Dendritic cell treated with granulocyte-macrophage colony-stimulating factor and Interleukin-4, amounts not matched to agents 40 ng/mL and 50 ng/mL, for 4 days (primary cell): ENCODE results near the gene TESMIN.

ENCODE experiments used
- H3K27ac Mint-ChIP-seq: one replicate; pipeline ENCODE4 v1.8.0; 2022; ENCODE audit warnings: mild to moderate bottlenecking, mixed read lengths
- H3K27me3 Mint-ChIP-seq: one replicate; pipeline ENCODE4 v1.8.0; 2022; ENCODE audit warnings: mild to moderate bottlenecking, mixed read lengths
- H3K36me3 Mint-ChIP-seq: one replicate; pipeline ENCODE4 v1.8.0; 2022; ENCODE audit warnings: low read depth, mixed read lengths
- H3K4me1 Mint-ChIP-seq: one replicate; pipeline ENCODE4 v1.8.0; 2022; ENCODE audit warnings: low read depth, mixed read lengths
- H3K4me3 Mint-ChIP-seq: one replicate; pipeline ENCODE4 v1.8.0; 2022; ENCODE audit warnings: mild to moderate bottlenecking, moderate library complexity, mixed read lengths
- H3K9me3 Mint-ChIP-seq: one replicate; pipeline ENCODE4 v1.8.0; 2022; ENCODE audit warnings: mixed read lengths
- intact Hi-C: fragments of 100-400 bp; cut with micrococcal nuclease; formaldehyde crosslinking; loops from one replicate; pipeline ENCODE4 v1.15.0; 2022

Gene TESMIN

GRCh38 chr11:68772936-68773335, 21.6 kb upstream of the TESMIN start:
- H3K27me3 Mint-ChIP-seq, result no peaks in the 10 kb centered on the region
- peaks cover 100% of the 10 kb centered on the region for H3K36me3 Mint-ChIP-seq

GRCh38 chr11:68770781-68771180, 19.5 kb upstream of the TESMIN start:
- peaks cover 92% of the 10 kb centered on the region for H3K36me3 Mint-ChIP-seq

More at GRCh38 chr11:68772936-68773335, 21.6 kb upstream of the TESMIN start:
- H3K9me3 Mint-ChIP-seq, result no peaks in the 10 kb centered on the region
- intact Hi-C loops, result no loop called here
- peaks cover under 1% of the 10 kb centered on the region for H3K4me1 Mint-ChIP-seq
- H3K4me3 Mint-ChIP-seq, result no peak overlapping the region
- no peak overlapping the region for H3K27ac Mint-ChIP-seq

GRCh38 chr11:68767672-68768071, 16.4 kb upstream of the TESMIN start:
- intact Hi-C loops, result no loop called here
- Mint-ChIP-seq H3K4me3 (no peak overlapping the region), H3K36me3 (peaks cover 86% of the 10 kb centered on the region), H3K4me1 (peaks cover 5% of the 10 kb centered on the region), H3K9me3 (no peaks in the 10 kb centered on the region), H3K27me3 (no peaks in the 10 kb centered on the region), H3K27ac (no peak overlapping the region)

More at GRCh38 chr11:68770781-68771180, 19.5 kb upstream of the TESMIN start:
- H3K4me1 Mint-ChIP-seq, result peaks cover 5% of the 10 kb centered on the region
- intact Hi-C loops, result no loop called here
- no peak overlapping the region for H3K27ac Mint-ChIP-seq
- H3K9me3 Mint-ChIP-seq, result no peaks in the 10 kb centered on the region
- H3K27me3 Mint-ChIP-seq, result no peaks in the 10 kb centered on the region
- no peak overlapping the region for H3K4me3 Mint-ChIP-seq

- H3K4me3 Mint-ChIP-seq, result no peak overlapping the region
- H3K4me1 Mint-ChIP-seq, result peaks cover 5% of the 10 kb centered on the region
- peaks cover 86% of the 10 kb centered on the region for H3K36me3 Mint-ChIP-seq
- no peaks in the 10 kb centered on the region for H3K27me3 Mint-ChIP-seq
- no peak overlapping the region for H3K27ac Mint-ChIP-seq
- intact Hi-C loops, result no loop called here
- H3K9me3 Mint-ChIP-seq, result no peaks in the 10 kb centered on the region
These were observed 15.5 kb upstream of the TESMIN start for GRCh38 chr11:68766786-68767185.

- H3K27me3 Mint-ChIP-seq, result no peaks in the 10 kb centered on the region
- peaks cover 5% of the 10 kb centered on the region for H3K4me1 Mint-ChIP-seq
- no peak overlapping the region for H3K4me3 Mint-ChIP-seq
- intact Hi-C loops, result no loop called here
- H3K36me3 Mint-ChIP-seq, result peaks cover 86% of the 10 kb centered on the region
- H3K27ac Mint-ChIP-seq, result no peak overlapping the region
- no peaks in the 10 kb centered on the region for H3K9me3 Mint-ChIP-seq
These were observed 13.4 kb upstream of the TESMIN start for GRCh38 chr11:68764746-68765145.

GRCh38 chr11:68763926-68764657, 12.8 kb upstream of the TESMIN start:
- peaks cover 86% of the 10 kb centered on the region for H3K36me3 Mint-ChIP-seq
- H3K4me1 Mint-ChIP-seq, result peaks cover 5% of the 10 kb centered on the region
- intact Hi-C loops, result no loop called here
- no peaks in the 10 kb centered on the region for H3K9me3 Mint-ChIP-seq
- H3K27me3 Mint-ChIP-seq, result no peaks in the 10 kb centered on the region
- no peak overlapping the region for H3K4me3 Mint-ChIP-seq
- no peak overlapping the region for H3K27ac Mint-ChIP-seq

- Mint-ChIP-seq H3K27ac (no peak overlapping the region), H3K36me3 (peaks cover 84% of the 10 kb centered on the region), H3K4me1 (peaks cover 5% of the 10 kb centered on the region), H3K4me3 (no peak overlapping the region), H3K9me3 (no peaks in the 10 kb centered on the region), H3K27me3 (no peaks in the 10 kb centered on the region)
- intact Hi-C loops, result no loop called here
These were observed 11.9 kb upstream of the TESMIN start for GRCh38 chr11:68763181-68763721.

GRCh38 chr11:68762481-68762880, 11.2 kb upstream of the TESMIN start:
- H3K27me3 Mint-ChIP-seq, result no peaks in the 10 kb centered on the region
- H3K27ac Mint-ChIP-seq, result no peak overlapping the region
- H3K36me3 Mint-ChIP-seq, result peaks cover 84% of the 10 kb centered on the region
- no peaks in the 10 kb centered on the region for H3K4me1 Mint-ChIP-seq
- no peak overlapping the region for H3K4me3 Mint-ChIP-seq
- intact Hi-C loops, result no loop called here
- no peaks in the 10 kb centered on the region for H3K9me3 Mint-ChIP-seq

- intact Hi-C loops, result no loop called here
- H3K4me3 Mint-ChIP-seq, result no peak overlapping the region
These were observed 10.5 kb upstream of the TESMIN start for GRCh38 chr11:68761801-68762200.

GRCh38 chr11:68759991-68760390, 8.7 kb upstream of the TESMIN start:
- peaks cover 95% of the 10 kb centered on the region for H3K36me3 Mint-ChIP-seq
- H3K27ac Mint-ChIP-seq, result no peak overlapping the region
- no peaks in the 10 kb centered on the region for H3K9me3 Mint-ChIP-seq
- no peak overlapping the region for H3K4me3 Mint-ChIP-seq
- intact Hi-C loops, result no loop called here
- no peaks in the 10 kb centered on the region for H3K4me1 Mint-ChIP-seq
- no peaks in the 10 kb centered on the region for H3K27me3 Mint-ChIP-seq

More at GRCh38 chr11:68761801-68762200, 10.5 kb upstream of the TESMIN start:
- Mint-ChIP-seq H3K36me3 (peaks cover 89% of the 10 kb centered on the region), H3K9me3 (no peaks in the 10 kb centered on the region), H3K27me3 (no peaks in the 10 kb centered on the region), H3K4me1 (no peaks in the 10 kb centered on the region), H3K27ac (no peak overlapping the region)

- H3K27me3 Mint-ChIP-seq, result no peaks in the 10 kb centered on the region
- peaks cover 87% of the 10 kb centered on the region for H3K36me3 Mint-ChIP-seq
- no peak overlapping the region for H3K27ac Mint-ChIP-seq
- H3K9me3 Mint-ChIP-seq, result peaks cover 11% of the 10 kb centered on the region
- no peaks in the 10 kb centered on the region for H3K4me1 Mint-ChIP-seq
- intact Hi-C loops, result no loop called here
- no peak overlapping the region for H3K4me3 Mint-ChIP-seq
These were observed 6.4 kb upstream of the TESMIN start for GRCh38 chr11:68757711-68758110.

- Mint-ChIP-seq H3K9me3 (peaks cover 11% of the 10 kb centered on the region), H3K36me3 (peaks cover 73% of the 10 kb centered on the region), H3K27ac (no peak overlapping the region), H3K4me3 (no peak overlapping the region), H3K4me1 (peaks cover 4% of the 10 kb centered on the region), H3K27me3 (peaks cover 4% of the 10 kb centered on the region)
- intact Hi-C loops, result no loop called here
These were observed 4.9 kb upstream of the TESMIN start for GRCh38 chr11:68756171-68756766.

GRCh38 chr11:68753300-68753699, 2.0 kb upstream of the TESMIN start:
- Mint-ChIP-seq H3K27me3 (peaks cover 6% of the 10 kb centered on the region), H3K36me3 (peaks cover 44% of the 10 kb centered on the region), H3K4me1 (peaks cover 4% of the 10 kb centered on the region), H3K9me3 (peaks cover 11% of the 10 kb centered on the region), H3K4me3 (no peak overlapping the region), H3K27ac (no peak overlapping the region)
- intact Hi-C loops, result no loop called here

- intact Hi-C loops, result no loop called here
- H3K4me1 Mint-ChIP-seq, result peaks cover 4% of the 10 kb centered on the region
- peaks cover 6% of the 10 kb centered on the region for H3K27me3 Mint-ChIP-seq
- no peak overlapping the region for H3K4me3 Mint-ChIP-seq
- peaks cover 11% of the 10 kb centered on the region for H3K9me3 Mint-ChIP-seq
- H3K36me3 Mint-ChIP-seq, result peaks cover 21% of the 10 kb centered on the region
- no peak overlapping the region for H3K27ac Mint-ChIP-seq
These were observed 355 bp downstream of the TESMIN start for GRCh38 chr11:68751004-68751325.
